Kidney (tissue), 14 donors: ENCODE results near the gene SFSWAP. TPM values are rescaled to one million over a fixed set of nuclear protein-coding genes. Genes with fewer than 3 reads are reported as not detected.

Experiments used
- DNase-seq, 5 donors: peaks; one replicate each; pipeline ENCODE4 v3.0.0-alpha.2; 2013 to 2020
- FAIRE-seq: peaks from 2 replicates; lab custom pipeline; 2012; peaks lifted over from hg19 to GRCh38; lab: Jason Lieb, UNC
- H3K27ac ChIP-seq, 2 donors: one replicate each; pipeline ENCODE4 v1.7.0; 2013; ENCODE audit warnings: low read depth in 2 of 2, low read length in 2 of 2, inconsistent platforms in 1 of 2
- H3K27me3 ChIP-seq: one replicate; pipeline ENCODE4 v1.7.1; 2013; ENCODE audit warnings: low read length, inconsistent platforms; ENCODE audit not compliant: control insufficient read depth, insufficient read depth
- H3K36me3 ChIP-seq, 3 donors: one replicate each; pipeline versions ENCODE4 v1.7.0 to v1.7.1; 2013; ENCODE audit warnings: low read length in 3 of 3, control low read depth in 1 of 3, inconsistent platforms in 1 of 3; ENCODE audit not compliant: insufficient read depth in 3 of 3, control insufficient read depth in 2 of 3
- H3K4me1 ChIP-seq, 3 donors: one replicate each; pipeline versions ENCODE4 v1.7.0 to v1.7.1; 2013; ENCODE audit warnings: low read length in 3 of 3, inconsistent platforms in 1 of 3, low read depth in 1 of 3; ENCODE audit not compliant: control insufficient read depth in 2 of 3, insufficient read depth in 2 of 3
- H3K4me3 ChIP-seq, 3 donors: one replicate each; pipeline versions ENCODE4 v1.7.0 to v1.8.1; 2013; ENCODE audit warnings: low read length in 3 of 3, control low read depth in 1 of 3, inconsistent platforms in 1 of 3
- H3K9ac ChIP-seq, 3 donors: one replicate each; pipeline versions ENCODE4 v1.7.0 to v1.7.1; 2013; ENCODE audit warnings: low read length in 3 of 3, control low read depth in 1 of 3, inconsistent platforms in 1 of 3
- H3K9me3 ChIP-seq, 3 donors: one replicate each; pipeline versions ENCODE4 v1.7.0 to v1.7.1; 2013; ENCODE audit warnings: low read length in 3 of 3, control low read depth in 1 of 3, inconsistent platforms in 1 of 3; ENCODE audit not compliant: control insufficient read depth in 2 of 3, insufficient read depth in 1 of 3
- intact Hi-C: fragments of 100-400 bp; cut with DNase I; formaldehyde crosslinking; loops from one replicate; pipeline ENCODE4 v1.11.1; 2022
- polyA plus RNA-seq: library from polyadenylated mRNA; stranded (reverse); fragments of 350-450 nt; fragmentation: Illumina TruSeq; extraction: RNeasy Lipid Tissue Mini Kit (QIAGEN cat#74804); gene quantifications from one replicate; pipeline ENCODE4 v1.2.3, GENCODE V29; 2014; ENCODE audit warnings: low read depth, low replicate concordance; ENCODE audit not compliant: insufficient read depth
- total RNA-seq: library from RNA; stranded (reverse); fragmentation: NEBNext Ultra II Directional; extraction: Animal tissue kit (Norgen Biotek cat#: 25700); gene quantifications from one replicate; pipeline ENCODE4 v1.2.1, GENCODE V29; 2021
- TF ChIP-seq, protein P1 (sequence below): IDR thresholded peaks from 3 replicates; pipeline ENCODE4 v1.5.1; 2012; ENCODE audit warnings: mild to moderate bottlenecking, moderate library complexity, borderline replicate concordance; ENCODE audit not compliant: insufficient read depth; ENCODE audit errors: extremely low read depth
- donor health status: control.
- donor health status: control.
- donor health status: control.
- donor health status: control.
- donor health status: control.
- donor health status: DM: yes; HTN: yes; CAD: no.
- donor health status: Normal renal cell carcinoma (clear cell type).

SFSWAP gene
- total and polyA plus RNA-seq, 2 donors from 2014 or later: 13.9 to 46.2 TPM

DNA sequence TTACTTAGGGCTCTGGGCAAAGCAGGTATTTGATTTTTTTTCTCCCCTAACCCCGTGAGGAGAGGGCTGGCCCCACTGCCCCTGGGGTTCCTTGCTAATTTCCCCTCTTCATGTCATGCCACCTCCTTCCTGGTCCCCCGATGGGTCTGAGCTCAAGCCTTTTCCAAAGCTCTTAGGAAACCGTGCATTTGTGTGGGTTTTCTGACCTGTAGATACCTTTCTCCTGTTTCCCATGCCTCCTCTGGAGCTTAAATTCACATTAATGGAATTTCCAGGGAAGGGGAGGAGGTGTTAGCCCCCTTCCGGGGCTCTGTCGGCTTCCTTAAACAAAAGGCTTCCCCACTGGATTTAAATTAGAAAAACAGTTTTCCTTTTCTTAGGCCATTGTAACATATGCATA is 12.6 kb downstream of the SFSWAP start:
- peaks cover 11 to 64% (median 51%) of the 10 kb centered on the region in 3 donors for H3K36me3 ChIP-seq
- H3K9me3 ChIP-seq: no peaks in the 10 kb centered on the region
- no peaks in the 10 kb centered on the region for H3K4me1 ChIP-seq
- no peaks in the 10 kb centered on the region for H3K27me3 ChIP-seq
- FAIRE-seq (no peak), DNase-seq (no peak)
- TF ChIP-seq, protein P1, sequence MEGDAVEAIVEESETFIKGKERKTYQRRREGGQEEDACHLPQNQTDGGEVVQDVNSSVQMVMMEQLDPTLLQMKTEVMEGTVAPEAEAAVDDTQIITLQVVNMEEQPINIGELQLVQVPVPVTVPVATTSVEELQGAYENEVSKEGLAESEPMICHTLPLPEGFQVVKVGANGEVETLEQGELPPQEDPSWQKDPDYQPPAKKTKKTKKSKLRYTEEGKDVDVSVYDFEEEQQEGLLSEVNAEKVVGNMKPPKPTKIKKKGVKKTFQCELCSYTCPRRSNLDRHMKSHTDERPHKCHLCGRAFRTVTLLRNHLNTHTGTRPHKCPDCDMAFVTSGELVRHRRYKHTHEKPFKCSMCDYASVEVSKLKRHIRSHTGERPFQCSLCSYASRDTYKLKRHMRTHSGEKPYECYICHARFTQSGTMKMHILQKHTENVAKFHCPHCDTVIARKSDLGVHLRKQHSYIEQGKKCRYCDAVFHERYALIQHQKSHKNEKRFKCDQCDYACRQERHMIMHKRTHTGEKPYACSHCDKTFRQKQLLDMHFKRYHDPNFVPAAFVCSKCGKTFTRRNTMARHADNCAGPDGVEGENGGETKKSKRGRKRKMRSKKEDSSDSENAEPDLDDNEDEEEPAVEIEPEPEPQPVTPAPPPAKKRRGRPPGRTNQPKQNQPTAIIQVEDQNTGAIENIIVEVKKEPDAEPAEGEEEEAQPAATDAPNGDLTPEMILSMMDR: no peak
- intact Hi-C loops: no loop called here
- H3K9ac ChIP-seq: no peak overlapping the region
- no peak overlapping the region for H3K4me3 ChIP-seq
- no peak overlapping the region for H3K27ac ChIP-seq

DNA sequence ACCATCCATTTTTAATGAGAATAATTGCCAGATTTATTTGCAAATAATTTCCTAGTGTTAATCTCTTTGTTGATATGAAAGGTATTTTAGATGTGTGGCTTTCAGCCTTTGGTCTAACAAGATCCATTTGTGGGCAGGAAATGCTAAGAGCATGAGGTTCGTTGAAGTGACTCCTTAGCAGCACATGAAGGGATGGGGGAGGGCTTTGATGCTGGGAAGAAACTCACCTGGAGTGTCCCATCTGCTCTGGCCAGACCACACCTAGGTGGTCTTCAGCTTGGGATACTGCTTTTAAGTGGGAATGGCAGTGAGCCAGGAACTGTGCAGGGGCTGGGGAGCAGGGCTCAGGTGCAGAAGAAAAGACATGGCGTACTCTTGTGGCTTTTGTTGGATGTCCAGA is 13.6 kb downstream of the SFSWAP start:
- intact Hi-C loops: no loop called here
- no peaks in the 10 kb centered on the region for H3K9me3 ChIP-seq
- H3K4me3 ChIP-seq: no peak overlapping the region
- TF ChIP-seq, protein P1: no peak
- peaks cover 16 to 64% (median 51%) of the 10 kb centered on the region in 3 donors for H3K36me3 ChIP-seq
- no peak for FAIRE-seq
- no peak overlapping the region for H3K9ac ChIP-seq
- H3K27ac ChIP-seq: no peak overlapping the region
- no peaks in the 10 kb centered on the region for H3K4me1 ChIP-seq
- DNase-seq: no peak
- no peaks in the 10 kb centered on the region for H3K27me3 ChIP-seq

DNA sequence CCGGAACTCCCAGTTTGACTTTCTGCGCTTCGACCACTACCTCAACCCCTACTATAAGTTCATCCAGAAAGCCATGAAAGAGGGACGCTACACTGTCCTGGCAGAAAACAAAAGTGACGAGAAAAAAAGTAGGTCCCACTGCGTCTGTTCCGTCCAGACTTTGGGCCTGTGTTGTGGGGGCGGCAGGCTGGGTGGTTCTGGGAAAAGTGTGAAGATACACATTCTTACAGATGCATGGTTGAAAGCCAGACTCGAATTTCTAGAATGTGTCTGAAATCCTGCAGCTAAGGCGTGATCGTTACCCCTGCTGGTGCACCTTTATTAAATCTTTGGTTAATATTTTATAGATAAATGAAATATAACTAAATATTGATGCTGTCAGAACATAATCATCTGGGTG is 14.6 kb downstream of the SFSWAP start:
- DNase-seq (no peak), FAIRE-seq (no peak)
- intact Hi-C loops: no loop called here
- Histone ChIP-seq H3K4me3 (no peak overlapping the region), H3K36me3 (peaks cover 14 to 63% (median 49%) of the 10 kb centered on the region in 3 donors), H3K27ac (no peak overlapping the region), H3K9ac (no peak overlapping the region), H3K4me1 (no peaks in the 10 kb centered on the region), H3K27me3 (no peaks in the 10 kb centered on the region), H3K9me3 (no peaks in the 10 kb centered on the region)
- TF ChIP-seq, protein P1: no peak

DNA sequence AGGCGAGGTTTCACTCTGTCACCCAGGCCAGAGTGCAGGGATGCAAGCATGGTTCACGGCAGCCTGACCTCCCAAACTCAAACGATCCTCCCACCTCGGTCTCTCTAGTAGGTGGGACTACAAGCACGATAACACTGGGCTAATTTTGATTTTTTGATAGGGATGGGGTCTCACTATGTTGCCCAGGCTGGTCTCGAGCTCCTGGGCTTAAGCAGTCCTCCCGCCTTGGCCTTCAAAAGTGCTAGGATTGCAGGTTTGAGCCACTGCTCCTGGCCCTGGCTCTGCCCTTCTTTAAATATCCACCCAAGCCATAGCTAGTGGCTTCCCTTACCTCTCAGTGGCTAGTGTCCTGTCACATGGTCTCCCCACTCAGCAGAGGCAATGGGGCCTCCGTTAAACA is 17.8 kb downstream of the SFSWAP start:
- Histone ChIP-seq H3K9ac (no peak overlapping the region), H3K27me3 (no peaks in the 10 kb centered on the region), H3K4me3 (no peak overlapping the region), H3K4me1 (no peaks in the 10 kb centered on the region), H3K36me3 (peaks cover 12 to 58% (median 54%) of the 10 kb centered on the region in 3 donors), H3K27ac (no peak overlapping the region), H3K9me3 (no peaks in the 10 kb centered on the region)
- intact Hi-C loops: no loop called here
- TF ChIP-seq, protein P1: no peak
- no peak for DNase-seq
- FAIRE-seq: no peak
